Sigmoid colon (tissue), 3 donors: ENCODE measurements around the gene NKX1-1.

Experiments used
- POLR2A ChIP-seq, 2 donors: fragments of 450-650 bp; IDR thresholded peaks; one replicate each; pipeline ENCODE4 v1.6.1; 2016; ENCODE audit warnings: antibody characterized with exemption in 2 of 2, mild to moderate bottlenecking in 2 of 2, moderate library complexity in 2 of 2
- TF ChIP-seq, protein P1 (sequence below), 4 experiments: fragments of 450-650 bp in 3 of 4; fragments of 200-600 bp in 1 of 4; IDR thresholded peaks; one replicate each; pipeline ENCODE4 v1.5.1; 2016 to 2019; ENCODE audit warnings: antibody characterized with exemption in 4 of 4, mild to moderate bottlenecking in 3 of 4, moderate library complexity in 2 of 4

DNA sequence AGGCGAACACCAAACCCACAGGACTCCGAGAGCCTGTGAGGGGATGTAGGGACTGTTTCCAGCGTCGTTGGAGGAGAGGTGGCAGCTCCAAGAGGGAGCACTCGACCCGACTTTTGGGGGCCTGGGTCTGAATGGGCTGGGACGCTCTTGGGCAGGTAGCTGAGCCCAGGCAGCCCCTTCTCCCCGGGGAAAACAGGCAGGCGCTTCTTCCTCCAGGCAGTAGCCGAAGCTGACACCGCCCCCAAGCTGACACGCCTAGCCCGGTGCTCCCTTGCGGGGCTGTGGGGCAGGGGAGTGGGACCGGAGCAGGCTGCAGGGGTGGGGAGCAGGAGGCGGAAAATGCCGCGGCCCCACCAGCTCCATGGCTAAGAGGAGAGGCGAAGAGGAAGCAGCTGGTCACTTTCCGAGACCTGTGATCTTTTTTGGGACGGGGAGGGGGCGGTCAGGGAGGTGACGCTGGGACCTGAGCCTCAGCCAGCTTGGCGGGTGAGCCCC lies 4.2 kb downstream of the NKX1-1 start:
- TF ChIP-seq, protein P1, sequence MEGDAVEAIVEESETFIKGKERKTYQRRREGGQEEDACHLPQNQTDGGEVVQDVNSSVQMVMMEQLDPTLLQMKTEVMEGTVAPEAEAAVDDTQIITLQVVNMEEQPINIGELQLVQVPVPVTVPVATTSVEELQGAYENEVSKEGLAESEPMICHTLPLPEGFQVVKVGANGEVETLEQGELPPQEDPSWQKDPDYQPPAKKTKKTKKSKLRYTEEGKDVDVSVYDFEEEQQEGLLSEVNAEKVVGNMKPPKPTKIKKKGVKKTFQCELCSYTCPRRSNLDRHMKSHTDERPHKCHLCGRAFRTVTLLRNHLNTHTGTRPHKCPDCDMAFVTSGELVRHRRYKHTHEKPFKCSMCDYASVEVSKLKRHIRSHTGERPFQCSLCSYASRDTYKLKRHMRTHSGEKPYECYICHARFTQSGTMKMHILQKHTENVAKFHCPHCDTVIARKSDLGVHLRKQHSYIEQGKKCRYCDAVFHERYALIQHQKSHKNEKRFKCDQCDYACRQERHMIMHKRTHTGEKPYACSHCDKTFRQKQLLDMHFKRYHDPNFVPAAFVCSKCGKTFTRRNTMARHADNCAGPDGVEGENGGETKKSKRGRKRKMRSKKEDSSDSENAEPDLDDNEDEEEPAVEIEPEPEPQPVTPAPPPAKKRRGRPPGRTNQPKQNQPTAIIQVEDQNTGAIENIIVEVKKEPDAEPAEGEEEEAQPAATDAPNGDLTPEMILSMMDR (IDR thresholded peaks at IDR 0.05) = no peak
- no peak for TF ChIP-seq POLR2A (IDR thresholded peaks at IDR 0.05)
